Femur (tissue), 1 donor: ENCODE results near the gene IRGQ.
"Not testable (repeated sequence)": the region's sequence is repeated elsewhere in the genome, so short reads cannot be mapped to it uniquely, and the experiment has no call there.

Experiments used
- DNase-seq: peaks from one replicate; pipeline ENCODE4 v3.0.0-alpha.2; 2017

Gene IRGQ

DNA sequence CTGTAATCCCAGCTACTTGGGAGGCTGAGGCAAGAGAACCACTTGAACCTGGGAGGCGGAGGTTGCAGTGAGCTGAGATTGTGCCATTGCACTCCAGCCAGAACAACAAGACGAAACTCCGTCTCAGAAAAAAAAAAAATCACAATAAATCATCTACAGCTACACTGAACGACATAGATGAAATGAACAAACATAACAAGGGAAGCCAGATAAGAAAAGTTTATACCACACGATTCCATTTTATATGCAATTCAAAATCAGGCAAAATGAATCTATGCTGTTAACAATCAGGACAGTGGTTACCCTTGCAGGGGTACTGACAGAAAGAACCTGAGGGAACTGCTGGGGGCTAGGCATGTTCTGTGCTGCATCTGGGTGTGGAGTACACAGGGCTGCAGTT is 26.3 kb downstream of the IRGQ start:
- DNase-seq, result no peak

DNA sequence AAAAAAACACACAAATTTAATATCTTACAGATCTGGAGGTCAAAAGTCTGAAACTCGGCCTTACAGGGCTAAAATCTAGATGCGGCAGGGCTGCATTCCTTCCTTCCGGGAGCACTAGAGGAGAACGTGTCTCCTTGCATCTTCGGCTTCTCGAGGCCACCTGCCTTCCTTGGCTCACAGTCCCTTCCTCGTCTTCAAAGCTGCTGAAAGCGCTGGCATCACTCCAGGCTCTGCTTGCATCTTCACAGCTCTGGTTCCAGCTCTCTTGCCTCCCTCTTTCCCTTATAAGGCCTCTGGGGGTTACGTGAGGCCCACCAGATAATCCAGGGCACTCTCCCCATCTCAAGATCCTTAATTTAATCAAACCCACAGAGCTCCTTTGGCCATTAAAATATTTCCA is 31.1 kb downstream of the IRGQ start:
- DNase-seq, result no peak

DNA sequence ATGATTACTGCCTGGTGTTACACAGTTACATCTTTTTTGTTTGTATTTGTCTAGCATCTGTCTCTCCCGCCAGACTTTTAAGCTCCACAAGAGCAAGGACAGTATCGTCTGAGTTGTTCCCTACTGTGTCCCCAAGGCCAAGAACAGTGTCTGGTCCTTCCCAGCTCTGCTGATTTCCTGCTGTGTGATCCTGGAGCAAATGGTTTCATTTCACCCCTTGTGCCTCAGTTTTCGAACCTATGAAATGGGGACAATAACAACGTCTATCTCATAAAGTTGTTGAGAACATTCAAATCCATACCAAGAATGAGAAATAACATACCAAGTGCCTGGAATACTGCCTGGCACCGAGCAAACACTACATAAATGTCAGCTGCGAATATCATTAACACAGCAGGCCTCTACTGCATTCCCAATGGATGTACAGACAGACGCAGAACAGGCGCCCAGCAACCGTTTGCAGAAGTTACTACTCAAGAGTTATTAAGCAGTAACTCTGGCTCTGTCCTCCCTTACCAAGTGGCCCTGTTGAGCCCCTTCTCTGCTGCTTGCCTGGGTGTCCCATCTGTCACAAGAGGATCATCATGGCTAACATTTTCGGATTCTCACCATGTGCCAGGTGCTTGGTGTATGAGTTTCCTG is 32.0 kb downstream of the IRGQ start:
- no peak for DNase-seq

DNA sequence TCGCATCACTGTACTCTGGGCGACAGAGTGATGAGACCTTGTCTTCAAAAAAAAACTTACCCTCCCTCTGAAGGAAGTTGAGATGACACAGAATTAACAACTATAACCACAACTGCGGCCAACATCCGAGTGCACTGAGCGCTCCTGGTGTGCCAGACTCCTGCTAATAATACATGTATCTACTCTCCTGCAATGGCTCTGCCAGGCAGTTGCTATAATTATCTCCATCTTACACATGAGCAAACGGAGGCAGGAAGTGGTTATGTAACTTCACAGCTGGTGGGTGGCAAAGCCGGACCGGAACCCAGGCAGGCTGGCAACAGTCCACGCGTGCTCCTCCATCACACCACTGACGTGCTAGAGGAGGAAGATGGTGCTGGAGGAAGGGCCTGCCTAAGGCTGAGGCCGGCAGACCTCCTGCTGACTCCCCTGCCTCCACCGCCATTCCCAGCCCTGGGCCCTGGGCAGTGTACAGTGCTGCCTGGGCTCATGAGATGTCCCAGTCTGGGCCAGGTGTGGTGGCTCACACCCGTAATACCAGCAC is 33.2 kb downstream of the IRGQ start:
- DNase-seq, result peak; percentile 84

DNA sequence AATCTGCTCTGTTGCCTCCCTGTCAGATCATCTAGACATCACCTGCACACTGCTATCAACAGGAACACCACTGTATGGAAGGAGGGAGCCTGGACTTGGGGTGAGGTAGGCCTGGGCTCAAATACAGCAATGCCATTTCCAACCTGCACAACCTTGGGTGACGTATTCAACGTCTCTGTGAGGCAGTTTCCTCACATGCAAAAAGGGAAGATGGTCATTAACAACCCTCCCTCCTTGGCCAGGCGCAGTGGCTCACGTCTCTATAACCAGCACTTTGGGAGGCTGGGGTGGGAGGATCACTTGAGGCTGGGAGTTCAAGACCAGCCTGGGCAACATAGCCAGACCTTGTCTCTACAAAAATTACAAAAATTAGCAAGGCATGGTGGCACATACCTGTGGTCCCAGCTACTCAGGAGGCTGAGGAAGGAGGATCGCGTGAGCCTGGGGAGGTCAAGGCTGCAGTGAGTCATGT is 33.7 kb downstream of the IRGQ start:
- DNase-seq, result no peak

DNA sequence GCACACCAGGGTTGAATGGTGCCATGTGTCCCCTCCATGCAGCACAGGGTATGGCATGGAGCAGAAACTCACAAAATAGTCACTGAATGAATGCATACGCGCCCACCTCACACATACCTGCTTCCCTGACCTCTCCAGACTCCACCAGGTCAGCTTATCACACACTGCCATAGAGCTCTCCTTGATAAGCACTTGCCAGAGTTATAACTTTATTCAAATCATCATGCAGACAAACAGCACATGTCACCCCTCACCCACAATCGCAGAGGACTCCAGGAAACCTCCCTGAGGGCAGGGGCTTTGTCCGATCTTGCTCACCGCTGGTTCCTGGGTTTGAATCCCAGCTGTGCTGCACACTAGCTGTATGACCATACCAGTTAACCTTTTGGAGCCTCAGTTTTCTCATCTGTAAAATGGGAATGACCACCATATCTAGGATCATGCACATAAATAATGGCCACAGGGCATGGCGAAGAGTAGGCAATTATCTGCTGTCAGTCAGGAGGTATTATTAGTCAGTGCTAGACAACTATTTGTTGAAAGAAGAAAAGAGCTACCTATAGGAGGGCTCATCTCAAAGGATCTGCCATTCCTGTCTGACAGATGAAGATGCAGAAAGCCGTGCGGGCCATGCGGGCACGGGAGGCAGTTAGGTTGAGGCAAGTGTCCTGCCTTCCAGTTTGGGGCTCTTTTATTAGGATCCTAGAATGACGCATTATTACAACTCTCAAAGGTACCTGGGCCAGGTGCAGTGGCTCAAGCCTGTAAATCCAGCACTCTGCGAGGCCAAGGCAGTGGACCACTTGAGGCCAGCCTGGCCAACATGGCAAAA is 34.6 kb downstream of the IRGQ start:
- DNase-seq, result no peak

DNA sequence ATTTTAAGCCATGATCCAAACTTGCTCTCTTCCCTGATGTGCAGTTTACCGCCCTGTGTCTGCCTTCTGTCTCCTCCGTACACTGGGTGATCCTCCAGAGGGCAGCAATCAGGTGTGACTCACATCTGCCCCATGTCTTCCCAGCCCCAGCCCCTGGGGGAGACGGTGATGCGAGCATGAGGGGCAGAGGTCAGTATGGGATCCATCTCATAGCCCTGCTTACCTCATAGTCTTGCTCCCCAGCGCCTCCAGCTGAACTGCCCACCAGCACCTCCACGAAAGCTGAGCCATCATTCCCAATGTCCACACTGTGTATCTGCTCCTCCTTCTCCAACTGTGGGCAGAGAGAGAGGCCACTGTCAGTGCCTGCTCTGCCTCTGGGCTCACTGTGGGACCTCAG is 35.2 kb downstream of the IRGQ start:
- no peak for DNase-seq

DNA sequence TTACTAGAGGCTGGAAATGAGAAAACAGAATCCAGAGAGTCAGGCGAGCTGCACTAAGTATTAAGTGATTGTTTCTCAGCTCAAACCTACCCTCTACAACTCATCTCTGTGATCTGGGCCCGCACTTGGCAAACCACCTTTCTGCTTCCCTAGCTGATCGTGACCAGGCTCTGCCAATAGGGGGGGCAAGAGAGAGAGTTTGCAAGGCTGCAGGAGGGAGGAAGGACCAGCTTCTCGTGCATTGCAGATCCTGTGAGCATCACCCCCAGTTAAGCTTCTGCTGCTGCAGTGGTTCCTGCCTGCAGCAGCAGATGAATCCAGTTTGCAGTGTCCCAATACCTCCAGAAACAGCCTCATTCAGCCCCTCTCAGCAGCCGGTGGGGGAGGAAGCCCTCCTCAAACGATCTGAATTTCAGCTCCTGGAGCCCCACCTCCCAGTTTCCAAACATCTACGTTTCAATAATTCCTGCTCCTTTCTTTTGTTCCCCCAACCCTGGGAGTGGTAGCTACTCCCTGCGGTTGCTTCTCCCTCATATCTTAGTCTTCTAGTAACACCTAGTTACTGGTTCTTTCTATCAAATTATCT is 40.7 kb downstream of the IRGQ start:
- DNase-seq, result peak; percentile 76

DNA sequence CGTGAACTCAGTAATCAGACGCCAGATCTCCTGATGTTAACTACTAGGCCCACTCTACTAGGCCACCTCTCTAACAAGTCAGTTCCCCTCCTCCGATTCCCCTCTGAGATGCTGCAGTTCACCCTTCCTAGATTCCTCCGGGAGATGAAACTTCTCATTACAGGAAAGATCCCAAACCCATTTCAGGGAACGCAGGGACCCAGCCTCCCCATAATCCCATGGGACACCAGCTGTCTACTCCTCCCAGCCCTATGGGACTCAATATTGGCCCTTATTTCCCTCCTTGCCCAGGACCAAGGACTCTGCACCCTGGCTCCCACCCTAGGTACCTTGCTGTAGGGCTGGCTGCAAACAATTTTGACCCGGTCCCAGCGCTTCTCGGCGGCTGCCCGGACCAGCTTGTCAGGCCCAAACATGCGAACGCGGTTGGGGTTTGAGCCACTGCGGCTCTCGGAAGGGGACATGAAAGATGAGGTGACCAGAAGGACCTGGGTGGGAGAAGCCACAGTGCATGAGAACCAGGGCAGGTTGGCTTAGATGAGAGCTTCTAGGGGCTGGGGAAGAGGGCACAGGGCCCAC is 41.5 kb downstream of the IRGQ start:
- DNase-seq, result no peak

DNA sequence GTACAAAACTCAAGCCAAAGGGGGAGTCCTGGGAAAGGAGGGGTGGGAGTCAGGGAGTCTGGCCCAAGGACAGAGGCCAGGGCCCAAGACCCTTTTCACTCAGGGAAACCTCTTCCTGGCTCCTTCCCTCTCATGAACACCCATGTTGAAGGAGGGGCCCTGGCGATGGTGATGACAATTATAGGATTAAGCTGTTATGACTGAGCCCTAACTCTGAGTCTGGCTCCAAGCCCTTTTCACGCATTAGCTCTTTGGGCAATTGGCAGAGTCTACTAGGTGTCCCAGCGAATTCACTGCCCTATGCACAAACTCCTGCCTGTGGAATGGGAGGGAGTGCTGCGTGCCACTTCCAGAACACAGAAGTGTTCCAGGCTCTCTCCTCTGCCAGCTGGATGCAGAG is 42.3 kb downstream of the IRGQ start:
- no peak for DNase-seq

DNA sequence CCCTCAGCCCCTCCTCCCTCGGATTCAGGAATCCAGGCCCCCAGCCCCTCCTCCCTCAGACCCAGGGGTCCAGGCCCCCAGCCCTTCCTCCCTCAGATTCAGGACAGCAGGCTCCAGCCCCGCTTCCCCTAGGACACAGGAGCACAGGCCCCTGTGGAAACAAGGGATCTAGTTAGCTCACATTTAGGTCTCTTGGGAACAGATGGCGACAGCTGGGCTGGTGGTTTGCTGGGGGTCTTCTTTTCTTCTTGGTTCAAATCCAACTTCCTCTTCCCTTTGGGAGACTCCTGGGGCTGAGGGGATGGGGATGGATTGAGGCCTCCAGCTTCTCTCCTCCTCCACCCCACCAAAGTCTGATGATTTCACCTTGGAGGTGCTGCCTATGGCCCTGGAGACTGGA is 43.3 kb downstream of the IRGQ start:
- no peak for DNase-seq

DNA sequence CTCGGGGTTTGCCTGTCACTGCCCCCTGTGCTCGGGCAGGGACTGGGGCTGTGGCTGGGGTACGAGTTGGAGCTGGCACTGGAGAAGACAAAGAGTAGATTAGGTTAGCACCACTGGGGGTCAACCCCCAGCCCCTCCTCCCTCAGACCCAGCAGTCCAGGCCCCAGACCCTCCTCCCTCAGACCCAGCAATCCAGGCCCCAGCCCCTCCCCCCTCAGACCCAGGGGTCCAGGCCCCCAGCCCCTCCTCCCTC is 43.8 kb downstream of the IRGQ start:
- no peak for DNase-seq

DNA sequence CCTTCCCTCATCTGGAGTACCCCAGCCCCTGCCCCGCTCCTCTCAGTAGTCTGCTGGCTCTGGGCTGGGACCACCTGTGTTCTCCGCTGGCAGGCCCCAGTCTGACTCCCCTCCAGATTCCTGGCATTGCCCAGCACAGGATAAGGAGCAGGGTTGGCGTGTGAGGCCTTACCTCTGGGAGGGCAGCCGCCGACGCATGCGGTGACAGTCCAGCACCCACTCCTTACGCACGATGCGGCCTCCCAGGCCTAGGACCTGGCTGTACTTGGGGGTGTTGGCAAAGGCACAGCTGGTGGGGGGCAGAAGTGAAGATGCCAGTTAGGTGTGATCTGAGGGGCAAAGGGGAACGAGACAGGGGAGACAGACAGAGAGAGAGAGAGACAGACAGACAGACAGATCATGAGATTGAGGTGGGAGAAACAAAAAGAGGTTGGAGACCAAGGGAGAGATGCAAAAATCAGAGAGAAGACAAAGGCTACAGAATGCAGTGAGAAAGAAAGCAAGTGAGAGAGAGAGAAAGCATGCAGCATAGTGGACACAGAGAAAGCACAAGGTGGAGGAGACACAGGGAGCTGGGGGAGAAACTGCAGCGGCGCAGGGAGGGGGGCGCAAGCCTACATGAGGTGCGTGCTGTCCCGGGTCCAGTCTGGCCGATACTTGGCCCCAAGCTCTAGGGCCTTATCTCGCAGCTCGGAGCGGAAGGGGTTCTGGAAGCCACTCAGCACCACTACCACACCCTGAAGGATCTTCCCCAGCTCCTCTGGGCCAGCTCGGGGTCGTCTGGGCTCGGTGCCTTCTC is 44.3 kb downstream of the IRGQ start:
- no peak for DNase-seq

DNA sequence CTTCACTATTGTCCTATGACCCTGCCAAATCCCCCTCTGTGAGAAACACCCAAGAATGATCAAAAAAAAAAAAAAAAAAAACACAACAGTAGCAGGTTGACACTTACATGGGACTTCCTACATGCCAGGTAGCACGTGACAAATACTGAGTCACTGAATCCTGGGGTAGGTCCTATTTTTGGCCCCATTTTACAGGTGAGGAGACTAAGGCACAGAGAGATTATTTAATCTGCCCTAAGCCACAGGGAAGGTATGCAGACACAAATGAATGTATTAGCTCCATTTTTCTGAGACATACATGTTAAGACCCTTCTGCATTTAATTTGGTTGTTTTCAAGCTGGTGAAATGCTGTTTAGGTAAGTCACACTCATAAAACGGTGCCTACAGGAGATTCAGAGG is 47.2 kb downstream of the IRGQ start:
- no peak for DNase-seq

DNA sequence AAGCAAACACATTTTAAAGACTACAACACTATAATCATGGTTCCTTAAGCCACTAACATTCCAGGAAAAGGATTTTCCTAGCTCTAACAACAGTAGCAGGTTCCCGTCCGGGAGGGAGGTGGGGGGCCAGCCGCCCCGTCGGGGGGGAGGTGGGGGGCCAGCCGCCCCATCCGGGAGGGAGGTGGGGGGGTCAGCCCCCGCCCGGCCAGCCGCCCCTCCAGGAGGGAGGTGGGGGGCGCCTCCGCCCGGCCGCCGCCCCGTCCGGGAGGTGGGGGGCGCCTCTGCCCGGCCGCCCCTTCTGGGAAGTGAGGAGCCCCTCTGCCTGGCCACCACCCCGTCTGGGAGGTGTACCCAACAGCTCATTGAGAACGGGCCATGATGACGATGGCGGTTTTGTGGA is 48.0 kb downstream of the IRGQ start:
- DNase-seq, result not testable (repeated sequence)

DNA sequence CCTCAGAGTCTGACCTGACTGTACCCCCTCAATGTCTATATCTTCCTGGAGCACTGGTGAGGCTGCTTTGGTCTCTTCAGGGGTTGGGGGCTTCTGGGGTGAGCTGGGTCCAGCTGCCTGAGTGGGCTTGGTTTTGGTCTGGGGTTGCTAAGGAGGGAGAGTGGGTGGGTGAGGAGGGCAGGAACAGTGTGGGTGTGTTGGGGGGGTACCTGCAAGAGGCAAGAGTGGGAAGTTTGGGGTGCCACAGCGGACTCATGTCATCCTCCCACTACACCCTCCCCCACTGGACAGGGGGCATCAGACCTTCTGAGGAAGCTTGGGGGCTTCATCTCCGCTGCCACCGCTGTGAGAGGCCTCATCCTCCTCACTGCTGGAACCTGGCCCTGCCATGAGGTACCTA is 49.4 kb downstream of the IRGQ start:
- DNase-seq, result no peak

DNA sequence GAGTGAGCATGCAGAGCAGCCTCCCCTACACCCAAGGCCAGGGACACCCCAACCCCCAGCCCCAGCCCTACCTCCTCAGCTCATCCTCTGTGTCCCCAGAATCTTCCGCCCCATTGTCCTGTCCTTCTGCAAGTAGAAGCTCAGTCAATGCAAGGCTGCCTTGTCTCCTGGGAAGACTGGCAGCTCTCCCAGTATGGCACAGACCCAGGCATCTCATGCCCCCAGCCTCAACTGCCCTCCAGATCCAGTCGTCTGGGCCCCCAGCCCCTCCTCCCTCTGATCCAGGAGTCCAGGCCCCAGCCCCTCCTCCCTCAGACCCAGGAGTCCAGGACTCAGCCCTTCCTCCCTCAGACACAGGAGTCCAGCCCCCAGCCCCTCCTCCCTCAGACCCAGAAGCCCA is 50.0 kb downstream of the IRGQ start:
- DNase-seq, result no peak

DNA sequence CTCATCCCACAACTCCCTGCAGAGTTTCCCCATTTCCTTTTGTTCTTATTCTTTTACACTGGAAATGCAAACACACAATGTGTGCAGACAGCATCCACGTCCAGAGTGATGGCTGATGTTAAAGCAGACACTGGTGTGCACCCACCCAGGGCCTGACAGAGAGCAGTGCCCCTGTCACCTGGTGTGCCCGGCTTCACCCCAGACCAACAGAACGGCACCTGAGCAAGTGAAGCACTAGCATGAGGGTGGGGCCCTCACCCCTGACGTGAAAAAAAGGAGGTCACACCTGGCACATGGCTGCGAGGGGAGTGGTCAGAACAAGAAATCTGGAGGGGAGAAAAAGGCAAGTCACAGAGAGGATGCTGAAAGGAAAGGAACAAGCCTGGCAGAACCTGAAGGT is 50.7 kb downstream of the IRGQ start:
- DNase-seq, result no peak

DNA sequence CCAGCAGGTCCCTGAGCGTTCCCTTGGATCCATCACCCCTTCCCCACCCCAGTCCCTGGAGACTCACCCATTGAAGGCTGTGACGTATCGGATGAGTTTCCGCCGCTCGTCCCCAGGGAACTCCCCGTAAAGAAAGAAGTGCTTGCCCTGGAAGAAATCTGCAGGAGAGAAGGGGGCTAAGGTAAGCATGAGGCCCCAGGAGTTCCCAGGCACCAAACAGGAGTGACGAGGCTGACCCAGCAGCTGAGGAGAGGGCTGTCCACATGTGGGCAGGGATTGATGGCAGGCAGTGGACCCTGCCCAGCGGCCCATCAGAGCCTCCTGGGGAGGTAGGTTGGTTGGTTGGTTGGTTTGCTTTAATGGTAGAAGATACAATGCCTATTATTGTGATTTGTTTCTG is 51.9 kb downstream of the IRGQ start:
- no peak for DNase-seq

DNA sequence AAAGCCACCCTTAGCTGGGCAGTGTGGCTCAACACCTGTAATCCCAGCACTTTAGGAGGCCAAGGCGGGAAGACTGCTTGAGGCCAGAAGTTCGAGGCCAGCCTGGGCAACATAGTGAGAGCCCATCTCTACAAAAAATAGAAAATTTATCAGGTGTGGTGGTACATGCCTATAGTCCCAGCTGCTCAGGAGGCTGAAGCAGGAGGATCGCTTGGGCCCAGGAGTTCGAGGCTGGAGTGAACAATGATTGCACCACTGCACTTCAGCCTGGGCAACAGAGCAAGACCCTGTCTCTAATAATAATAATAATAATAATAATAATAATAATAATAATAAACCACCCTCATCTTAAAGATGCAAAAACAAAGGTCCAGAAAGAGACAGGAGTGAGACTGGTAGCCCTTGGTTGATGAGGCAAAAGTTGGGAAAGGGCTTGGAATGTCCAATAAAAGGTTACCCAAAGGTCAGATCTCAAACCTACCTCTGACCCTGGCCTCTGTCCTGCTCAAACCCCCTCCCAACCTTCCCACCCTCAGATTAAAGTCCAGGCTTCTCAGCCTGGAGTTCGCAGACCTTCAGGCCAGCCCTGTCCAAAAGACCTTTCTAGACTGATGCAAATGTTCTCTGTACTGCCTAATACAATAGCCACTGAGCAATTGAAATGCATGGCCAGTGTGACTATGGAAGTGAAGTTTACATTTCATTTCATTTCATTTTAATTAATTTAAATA is 53.8 kb downstream of the IRGQ start:
- DNase-seq, result no peak

DNA sequence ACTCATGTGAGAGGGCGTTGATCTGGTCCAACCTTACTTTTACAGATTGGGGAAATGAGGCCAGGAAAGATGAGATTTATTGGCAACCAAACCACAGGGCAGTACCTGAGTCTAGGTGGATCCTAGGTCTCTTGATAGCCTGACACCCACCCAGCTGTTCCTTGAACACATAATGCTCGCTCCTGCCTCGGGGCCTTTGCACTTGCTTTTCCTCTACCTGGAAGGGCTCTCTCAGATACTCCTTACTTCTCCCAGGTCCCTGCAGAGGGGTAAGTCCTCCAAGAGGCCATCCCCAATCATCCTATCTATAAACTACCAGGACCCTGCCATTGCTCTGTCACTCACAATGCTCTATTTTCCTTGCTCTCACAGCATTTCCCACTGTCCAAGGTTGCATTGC is 55.6 kb downstream of the IRGQ start:
- DNase-seq, result no peak

DNA sequence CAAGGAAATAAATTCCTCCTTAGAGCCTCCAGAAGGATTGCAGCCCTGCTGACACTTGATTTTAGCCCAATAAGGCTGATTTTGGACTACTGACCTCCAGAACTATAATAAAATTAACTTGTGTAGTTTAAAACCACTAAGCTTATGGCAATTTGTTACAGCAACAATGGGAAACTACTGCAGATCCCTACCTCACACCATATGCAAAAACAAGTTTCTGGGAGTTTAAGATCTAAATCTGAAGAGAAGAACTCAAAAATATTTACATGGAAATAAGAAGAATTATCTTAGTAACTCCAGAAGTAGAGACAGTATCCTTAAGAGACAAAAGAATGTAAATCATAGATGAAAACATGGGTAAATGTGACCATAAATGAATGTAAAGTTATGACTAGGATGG is 57.0 kb downstream of the IRGQ start:
- no peak for DNase-seq
